ENCODE measurements around the gene SUGT1. TPM values are rescaled to one million over a fixed set of nuclear protein-coding genes. Genes with fewer than 3 reads are reported as not detected.

SUGT1 gene
- total and polyA plus RNA-seq, 2 donors (not counting 3 experiments of a cell fraction or from before 2014, with no cell fraction given): 21.7 to 78.8 TPM

DNA sequence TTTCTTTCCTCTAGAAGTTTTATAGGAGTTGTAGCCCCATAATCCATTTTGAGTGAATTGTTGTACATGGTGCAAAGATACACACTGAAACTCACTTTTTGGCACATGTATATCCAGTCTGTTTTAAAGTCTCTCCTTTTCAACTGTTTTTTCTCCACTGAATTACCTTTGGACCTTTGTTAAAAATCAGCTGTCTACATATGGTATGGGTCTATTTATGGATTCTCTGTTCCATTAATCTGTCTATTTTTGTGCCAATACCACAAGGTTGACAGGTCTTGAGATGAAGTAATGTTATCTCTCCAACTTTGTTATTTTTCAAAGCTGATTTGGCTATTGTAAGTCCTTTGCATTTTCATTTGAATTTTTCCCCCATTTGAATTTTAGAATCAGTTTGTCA, 5.7 kb upstream of the SUGT1 start:
- ChIA-PET POLR2A (no interaction called here), CTCF (interaction anchor here (1.2 kb wide), 2 partner anchors 8 to 25 kb away, joined by 3 read pairs; no protein-coding TSS in a partner anchor)
- BruUV-seq (replicated peaks): no TSS peak
- dilution Hi-C loops (cut with MboI; ENCODE audit: extremely low pct_ligation_motif_present, low sequenced_read_pairs) (no loop called here), intact Hi-C loops (cut with micrococcal nuclease) (no loop called here)
- Histone ChIP-seq H3K9me3 (replicated peaks; ENCODE audit: control insufficient read depth, insufficient read depth, low read length) (no peaks in the 10 kb centered on the region), H3K4me3 (replicated peaks in 1 of 3; ENCODE audit: insufficient read depth in 1 of 3, low read depth in 1 of 3, low read length in 3 of 3) (no peak overlapping the region), H3K4me2 (ENCODE audit: insufficient read depth, low read length) (no peak overlapping the region), H3K4me1 (ENCODE audit: control insufficient read depth, extremely low read depth, insufficient read depth, low read length) (peaks cover 8% of the 10 kb centered on the region), H2AFZ (ENCODE audit: low read depth, low read length) (no peak overlapping the region), H3K36me3 (ENCODE audit: control insufficient read depth in 2 of 2, extremely low read depth in 1 of 2, insufficient read depth in 2 of 2, low read length in 2 of 2) (peaks cover 4 to 6% of the 10 kb centered on the region in 2 experiments), H3K9ac (replicated peaks; ENCODE audit: extremely low read depth, insufficient read depth, low read length) (no peak overlapping the region), H4K20me1 (replicated peaks; ENCODE audit: control insufficient read depth, extremely low read depth, insufficient read depth, low read length) (no peaks in the 10 kb centered on the region), H3K27me3 (ENCODE audit: control insufficient read depth in 2 of 2, insufficient read depth in 2 of 2, low read length in 2 of 2) (no peaks in the 10 kb centered on the region), H3K9me1 (replicated peaks; ENCODE audit: control insufficient read depth, extremely low read depth, insufficient read depth, low read length) (no peaks in the 10 kb centered on the region), H3K79me2 (ENCODE audit: control insufficient read depth, insufficient read depth, low read length) (peaks cover 23% of the 10 kb centered on the region), H3K27ac (ENCODE audit: insufficient read depth, low read depth, low read length) (no peak overlapping the region)
- no peak for FAIRE-seq
- DNase-seq (ENCODE audit: low read depth, low spot score): no peak
- TF ChIP-seq MYC (IDR thresholded peaks at IDR 0.05; ENCODE audit: low read depth, low read length) (no peak), POLR2AphosphoS5 (IDR thresholded peaks at IDR 0.05; ENCODE audit: insufficient read depth, low read depth, low read length) (no peak), POLR2A (IDR thresholded peaks at IDR 0.05; ENCODE audit: low read depth, low read length) (no peak), GATA2 (IDR thresholded peaks at IDR 0.05; ENCODE audit: insufficient read depth, insufficient read length, low read depth, low read length) (no peak), JUN (IDR thresholded peaks at IDR 0.05; ENCODE audit: borderline replicate concordance, insufficient read depth, insufficient read length, low read depth) (no peak), FOS (IDR thresholded peaks at IDR 0.05; ENCODE audit: borderline replicate concordance, insufficient read depth, low read length) (no peak), EZH2 (IDR thresholded peaks at IDR 0.05; ENCODE audit: borderline replicate concordance, low read depth, low read length, severe bottlenecking) (no peak)
- TF ChIP-seq, protein P1, sequence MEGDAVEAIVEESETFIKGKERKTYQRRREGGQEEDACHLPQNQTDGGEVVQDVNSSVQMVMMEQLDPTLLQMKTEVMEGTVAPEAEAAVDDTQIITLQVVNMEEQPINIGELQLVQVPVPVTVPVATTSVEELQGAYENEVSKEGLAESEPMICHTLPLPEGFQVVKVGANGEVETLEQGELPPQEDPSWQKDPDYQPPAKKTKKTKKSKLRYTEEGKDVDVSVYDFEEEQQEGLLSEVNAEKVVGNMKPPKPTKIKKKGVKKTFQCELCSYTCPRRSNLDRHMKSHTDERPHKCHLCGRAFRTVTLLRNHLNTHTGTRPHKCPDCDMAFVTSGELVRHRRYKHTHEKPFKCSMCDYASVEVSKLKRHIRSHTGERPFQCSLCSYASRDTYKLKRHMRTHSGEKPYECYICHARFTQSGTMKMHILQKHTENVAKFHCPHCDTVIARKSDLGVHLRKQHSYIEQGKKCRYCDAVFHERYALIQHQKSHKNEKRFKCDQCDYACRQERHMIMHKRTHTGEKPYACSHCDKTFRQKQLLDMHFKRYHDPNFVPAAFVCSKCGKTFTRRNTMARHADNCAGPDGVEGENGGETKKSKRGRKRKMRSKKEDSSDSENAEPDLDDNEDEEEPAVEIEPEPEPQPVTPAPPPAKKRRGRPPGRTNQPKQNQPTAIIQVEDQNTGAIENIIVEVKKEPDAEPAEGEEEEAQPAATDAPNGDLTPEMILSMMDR (IDR thresholded peaks at IDR 0.05; ENCODE audit: extremely low read depth in 1 of 2, insufficient read depth in 1 of 2, low read depth in 1 of 2, low read length in 2 of 2): no peak
- TF ChIP-seq, protein P2, sequence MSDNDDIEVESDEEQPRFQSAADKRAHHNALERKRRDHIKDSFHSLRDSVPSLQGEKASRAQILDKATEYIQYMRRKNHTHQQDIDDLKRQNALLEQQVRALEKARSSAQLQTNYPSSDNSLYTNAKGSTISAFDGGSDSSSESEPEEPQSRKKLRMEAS (IDR thresholded peaks at IDR 0.05; ENCODE audit: insufficient read depth, insufficient read length): no peak

All from endothelial cell of umbilical vein (primary cell).